SK-N-SH treated with all-trans-retinoic acid at 6 μM for 48 hours (cell line): ENCODE results near the gene TASOR.
"Not testable (repeated sequence)": the region's sequence is repeated elsewhere in the genome, so short reads cannot be mapped to it uniquely, and the experiment has no call there.

Experiments used
- CSDC2 ChIP-seq: fragments of 250-450 bp; sonication (Bioruptor Pico); IDR thresholded peaks from 2 replicates; pipeline ENCODE4 v1.5.0; 2020; ENCODE audit warnings: mild to moderate bottlenecking, moderate library complexity
- ISL1 ChIP-seq: fragments of 250-450 bp; sonication (Bioruptor Pico); IDR thresholded peaks from 2 replicates; pipeline ENCODE4 v2.1.2; 2022; ENCODE audit warnings: mild to moderate bottlenecking, moderate library complexity
- OSR1 ChIP-seq: fragments of 250-450 bp; sonication (Bioruptor Pico); IDR thresholded peaks from 2 replicates; pipeline ENCODE4 v1.8.0; 2022; ENCODE audit warnings: moderate library complexity, mild to moderate bottlenecking, inconsistent platforms

DNA sequence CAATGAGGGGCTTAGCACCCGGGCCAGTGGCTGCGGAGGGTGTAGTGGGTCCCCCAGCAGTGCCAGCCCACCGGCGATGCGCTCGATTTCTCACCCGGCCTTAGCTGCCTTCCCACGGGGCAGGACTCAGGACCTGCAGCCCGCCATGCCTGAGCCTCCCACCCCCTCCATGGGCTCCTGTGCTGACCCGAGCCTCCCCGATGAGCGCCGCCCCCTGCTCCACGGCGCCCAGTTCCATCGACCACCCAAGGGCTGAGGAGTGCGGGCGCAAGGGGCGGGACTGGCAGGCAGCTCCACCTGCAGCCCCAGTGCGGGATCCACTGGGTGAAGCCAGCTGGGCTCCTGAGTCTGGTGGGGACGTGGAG lies 8.9 kb upstream of the TASOR start:
- not testable (repeated sequence) for TF ChIP-seq ISL1, CSDC2, OSR1 (CRISPR knock-in tag)
